ENCODE results near the gene TRAK2. TPM values are rescaled to one million over a fixed set of nuclear protein-coding genes. Genes with fewer than 3 reads are reported as not detected.
"Not testable (repeated sequence)": the region's sequence is repeated elsewhere in the genome, so short reads cannot be mapped to it uniquely, and the experiment has no call there.

The TRAK2 gene
- polyA plus RNA-seq, 2 donors: 5.2 to 9.3 TPM

DNA sequence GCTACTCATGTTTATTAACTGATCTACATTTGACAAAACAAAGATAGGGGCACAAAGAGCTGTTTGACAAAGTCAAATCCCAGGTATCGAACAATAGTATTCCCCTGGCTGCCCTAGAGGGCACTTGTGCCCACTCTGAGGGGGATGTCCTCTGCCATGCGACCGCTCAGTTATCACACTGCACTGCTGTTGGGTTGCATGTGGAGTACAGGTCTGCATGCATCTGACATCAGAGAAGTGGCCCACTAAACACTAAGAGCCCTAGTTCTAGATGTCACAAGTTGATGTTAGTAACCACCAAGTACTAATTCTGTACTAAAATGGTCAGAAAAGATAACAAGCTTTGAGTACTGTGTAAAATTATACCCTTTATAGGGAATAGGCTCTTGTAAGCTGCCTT is 74.0 kb downstream of the TRAK2 start:
- 96 to 98% methylated on average over 3 of the region's 3 CpGs for WGBS, 2 donors
- Histone ChIP-seq H3K36me3 (ENCODE audit: control insufficient read depth in 2 of 2, insufficient read depth in 2 of 2, low read length in 1 of 2) (peaks cover 8% of the 10 kb centered on the region in 2 donors), H3K27me3 (ENCODE audit: control insufficient read depth in 1 of 2, insufficient read depth in 2 of 2, low read length in 2 of 2) (no peaks in the 10 kb centered on the region), H3K9me3 (ENCODE audit: control insufficient read depth in 2 of 2, insufficient read depth in 1 of 2, low read depth in 1 of 2, low read length in 1 of 2) (no peaks in the 10 kb centered on the region), H3K4me3 (ENCODE audit: low read depth in 1 of 2, low read length in 2 of 2) (no peak overlapping the region), H3K27ac (ENCODE audit: low read depth in 2 of 2, low read length in 1 of 2) (no peak overlapping the region), H3K4me1 (ENCODE audit: control insufficient read depth in 2 of 2, insufficient read depth in 2 of 2, low read length in 1 of 2) (no peaks in the 10 kb centered on the region)

DNA sequence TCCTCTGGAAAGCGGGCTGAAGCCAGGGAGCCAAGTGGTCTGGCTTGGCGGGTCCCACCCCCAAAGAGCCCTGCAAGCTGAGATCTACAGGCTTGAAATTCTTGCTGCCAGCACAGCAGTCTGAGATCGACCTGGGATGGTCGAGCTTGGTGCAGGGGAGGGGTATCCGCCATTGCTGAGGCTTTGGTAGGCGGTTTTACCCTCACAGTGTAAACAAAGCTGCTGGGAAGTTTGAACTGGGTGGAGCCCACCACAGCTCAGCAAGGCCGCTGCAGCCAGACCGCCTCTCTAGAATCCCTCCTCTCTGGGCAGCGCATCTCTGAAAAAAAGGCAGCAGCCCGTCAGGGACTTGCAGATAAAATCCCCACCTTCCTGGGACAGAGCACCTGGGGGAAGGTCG is 81.5 kb downstream of the TRAK2 start:
- H3K36me3 ChIP-seq (ENCODE audit: control insufficient read depth in 2 of 2, insufficient read depth in 2 of 2, low read length in 1 of 2): peaks cover 0 to 5% of the 10 kb centered on the region in 2 donors
- no peaks in the 10 kb centered on the region for H3K27me3 ChIP-seq (ENCODE audit: control insufficient read depth in 1 of 2, insufficient read depth in 2 of 2, low read length in 2 of 2)
- 88 to 91% methylated on average over 11 of the region's 11 CpGs for WGBS, 2 donors
- H3K27ac ChIP-seq (ENCODE audit: low read depth in 2 of 2, low read length in 1 of 2): no peak overlapping the region
- H3K4me3 ChIP-seq (ENCODE audit: low read depth in 1 of 2, low read length in 2 of 2): no peak overlapping the region
- no peaks in the 10 kb centered on the region for H3K9me3 ChIP-seq (ENCODE audit: control insufficient read depth in 2 of 2, insufficient read depth in 1 of 2, low read depth in 1 of 2, low read length in 1 of 2)
- H3K4me1 ChIP-seq (ENCODE audit: control insufficient read depth in 2 of 2, insufficient read depth in 2 of 2, low read length in 1 of 2): no peaks in the 10 kb centered on the region

DNA sequence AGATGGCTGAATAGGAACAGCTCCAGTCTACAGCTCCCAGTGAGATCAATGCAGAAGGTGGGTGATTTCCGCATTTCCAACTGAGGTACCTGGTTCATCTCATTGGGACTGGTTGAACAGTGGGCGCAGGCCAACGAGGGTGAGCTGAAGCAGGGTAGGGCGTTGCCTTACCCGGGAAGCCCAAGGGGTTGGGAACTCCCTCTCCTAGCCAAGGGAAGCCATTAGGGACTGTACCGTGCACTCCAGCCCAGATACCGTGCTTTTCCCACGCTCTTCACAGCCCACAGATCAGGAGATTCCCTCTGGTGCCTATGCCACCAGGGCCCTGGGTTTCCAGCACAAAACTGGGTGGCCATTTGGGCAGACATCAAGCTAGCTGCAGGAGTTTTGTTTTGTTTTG is 81.9 kb downstream of the TRAK2 start:
- WGBS, 2 donors: 92 to 94% methylated on average over 8 of the region's 8 CpGs
- H3K27ac ChIP-seq (ENCODE audit: low read depth in 2 of 2, low read length in 1 of 2); H3K27me3 ChIP-seq (ENCODE audit: control insufficient read depth in 1 of 2, insufficient read depth in 2 of 2, low read length in 2 of 2); H3K4me1 ChIP-seq (ENCODE audit: control insufficient read depth in 2 of 2, insufficient read depth in 2 of 2, low read length in 1 of 2); H3K4me3 ChIP-seq (ENCODE audit: low read depth in 1 of 2, low read length in 2 of 2); H3K36me3 ChIP-seq (ENCODE audit: control insufficient read depth in 2 of 2, insufficient read depth in 2 of 2, low read length in 1 of 2); H3K9me3 ChIP-seq (ENCODE audit: control insufficient read depth in 2 of 2, insufficient read depth in 1 of 2, low read depth in 1 of 2, low read length in 1 of 2): not testable (repeated sequence)

DNA sequence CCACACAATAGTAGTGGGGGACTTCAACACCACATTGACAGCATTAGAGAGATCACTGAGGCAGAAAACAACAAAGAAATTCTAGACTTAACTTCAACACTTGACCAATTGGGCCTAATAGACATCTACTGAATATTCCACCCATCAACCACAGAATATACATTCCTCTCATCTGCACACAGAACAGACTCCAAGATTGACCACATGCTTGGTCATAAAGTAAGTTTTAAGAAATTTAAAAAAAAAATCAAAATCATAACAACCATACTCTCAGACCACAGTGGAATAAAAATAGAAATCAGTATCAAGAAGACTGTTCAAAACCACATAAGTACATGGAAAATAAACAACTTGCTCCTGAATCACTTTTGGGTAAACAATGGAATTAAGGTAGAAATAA is 85.1 kb downstream of the TRAK2 start:
- Histone ChIP-seq H3K4me3 (ENCODE audit: low read depth in 1 of 2, low read length in 2 of 2) (no peak overlapping the region), H3K27me3 (ENCODE audit: control insufficient read depth in 1 of 2, insufficient read depth in 2 of 2, low read length in 2 of 2) (no peaks in the 10 kb centered on the region), H3K9me3 (ENCODE audit: control insufficient read depth in 2 of 2, insufficient read depth in 1 of 2, low read depth in 1 of 2, low read length in 1 of 2) (peaks cover 0 to 3% of the 10 kb centered on the region in 2 donors), H3K27ac (ENCODE audit: low read depth in 2 of 2, low read length in 1 of 2) (no peak overlapping the region), H3K4me1 (ENCODE audit: control insufficient read depth in 2 of 2, insufficient read depth in 2 of 2, low read length in 1 of 2) (peaks cover 0 to 3% of the 10 kb centered on the region in 2 donors), H3K36me3 (ENCODE audit: control insufficient read depth in 2 of 2, insufficient read depth in 2 of 2, low read length in 1 of 2) (peaks cover 4 to 7% of the 10 kb centered on the region in 2 donors)

DNA sequence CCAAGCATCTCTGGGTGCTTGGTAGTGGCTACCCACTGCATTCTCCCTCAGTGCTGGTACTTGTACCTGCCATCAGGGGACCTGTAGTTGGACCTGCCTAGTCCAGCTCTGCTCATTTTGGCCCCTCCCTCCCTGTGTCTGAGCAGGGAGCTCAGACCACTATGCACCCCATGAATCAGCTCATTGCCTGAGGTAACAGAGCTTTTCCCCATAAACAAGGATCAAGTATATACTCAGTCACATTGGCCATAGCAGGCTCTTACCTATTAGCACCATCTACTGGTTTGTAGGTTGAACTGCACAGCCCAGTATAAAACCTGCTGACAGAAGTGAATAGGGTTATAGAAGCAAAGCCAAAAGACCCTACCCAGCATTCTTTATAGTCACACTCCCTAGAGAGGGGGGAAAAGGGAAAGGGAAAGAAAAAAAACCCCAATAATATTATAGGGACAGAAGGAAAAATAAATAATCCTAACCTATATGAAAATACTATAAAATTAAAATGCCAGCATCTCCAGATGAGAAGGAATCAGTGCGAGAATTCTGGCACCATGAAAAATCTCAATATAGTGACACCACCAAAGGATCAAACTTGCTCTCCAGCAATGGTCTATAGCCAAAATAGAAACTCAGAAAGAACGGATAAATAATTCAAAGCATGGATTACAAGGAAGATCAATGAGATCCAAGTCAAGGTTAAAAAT is 87.2 kb downstream of the TRAK2 start:
- H3K4me3 ChIP-seq (ENCODE audit: low read depth in 1 of 2, low read length in 2 of 2): no peak overlapping the region
- 80 to 86% methylated on average over 2 of the region's 2 CpGs for WGBS, 2 donors
- H3K27ac ChIP-seq (ENCODE audit: low read depth in 2 of 2, low read length in 1 of 2): peak overlapping the region; percentile 30 to 75
- peaks cover 0 to 3% of the 10 kb centered on the region in 2 donors for H3K9me3 ChIP-seq (ENCODE audit: control insufficient read depth in 2 of 2, insufficient read depth in 1 of 2, low read depth in 1 of 2, low read length in 1 of 2)
- H3K36me3 ChIP-seq (ENCODE audit: control insufficient read depth in 2 of 2, insufficient read depth in 2 of 2, low read length in 1 of 2): peaks cover 2 to 4% of the 10 kb centered on the region in 2 donors
- H3K4me1 ChIP-seq (ENCODE audit: control insufficient read depth in 2 of 2, insufficient read depth in 2 of 2, low read length in 1 of 2): peaks cover 0 to 3% of the 10 kb centered on the region in 2 donors
- no peaks in the 10 kb centered on the region for H3K27me3 ChIP-seq (ENCODE audit: control insufficient read depth in 1 of 2, insufficient read depth in 2 of 2, low read length in 2 of 2)

DNA sequence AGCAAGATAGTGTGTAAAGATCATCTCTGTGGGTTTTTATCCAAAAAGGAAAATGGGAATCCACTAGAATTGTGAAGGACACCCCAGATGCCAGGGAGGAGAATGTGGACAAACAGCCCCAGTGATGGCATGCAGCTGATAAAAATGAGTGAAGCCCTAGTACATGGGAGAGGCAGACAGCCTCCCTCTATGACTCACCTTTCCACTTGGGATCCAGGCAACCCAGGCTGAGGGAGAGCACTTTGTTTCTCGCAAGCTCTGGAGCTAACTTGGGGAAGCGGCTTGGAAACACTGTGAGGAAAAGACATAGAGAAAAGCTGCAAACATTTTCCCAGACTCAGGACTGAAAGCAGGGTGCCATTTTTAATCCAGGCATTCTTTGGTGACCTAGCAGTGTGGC is 88.9 kb downstream of the TRAK2 start:
- Histone ChIP-seq H3K27ac (ENCODE audit: low read depth in 2 of 2, low read length in 1 of 2) (peak overlapping the region; percentile 42 to 75), H3K27me3 (ENCODE audit: control insufficient read depth in 1 of 2, insufficient read depth in 2 of 2, low read length in 2 of 2) (no peaks in the 10 kb centered on the region), H3K9me3 (ENCODE audit: control insufficient read depth in 2 of 2, insufficient read depth in 1 of 2, low read depth in 1 of 2, low read length in 1 of 2) (peaks cover 0 to 3% of the 10 kb centered on the region in 2 donors), H3K36me3 (ENCODE audit: control insufficient read depth in 2 of 2, insufficient read depth in 2 of 2, low read length in 1 of 2) (peaks cover 2 to 4% of the 10 kb centered on the region in 2 donors), H3K4me1 (ENCODE audit: control insufficient read depth in 2 of 2, insufficient read depth in 2 of 2, low read length in 1 of 2) (peaks cover 0 to 3% of the 10 kb centered on the region in 2 donors), H3K4me3 (ENCODE audit: low read depth in 1 of 2, low read length in 2 of 2) (no peak overlapping the region)
- WGBS, 2 donors: 95 to 96% methylated on average over 2 of the region's 2 CpGs

DNA sequence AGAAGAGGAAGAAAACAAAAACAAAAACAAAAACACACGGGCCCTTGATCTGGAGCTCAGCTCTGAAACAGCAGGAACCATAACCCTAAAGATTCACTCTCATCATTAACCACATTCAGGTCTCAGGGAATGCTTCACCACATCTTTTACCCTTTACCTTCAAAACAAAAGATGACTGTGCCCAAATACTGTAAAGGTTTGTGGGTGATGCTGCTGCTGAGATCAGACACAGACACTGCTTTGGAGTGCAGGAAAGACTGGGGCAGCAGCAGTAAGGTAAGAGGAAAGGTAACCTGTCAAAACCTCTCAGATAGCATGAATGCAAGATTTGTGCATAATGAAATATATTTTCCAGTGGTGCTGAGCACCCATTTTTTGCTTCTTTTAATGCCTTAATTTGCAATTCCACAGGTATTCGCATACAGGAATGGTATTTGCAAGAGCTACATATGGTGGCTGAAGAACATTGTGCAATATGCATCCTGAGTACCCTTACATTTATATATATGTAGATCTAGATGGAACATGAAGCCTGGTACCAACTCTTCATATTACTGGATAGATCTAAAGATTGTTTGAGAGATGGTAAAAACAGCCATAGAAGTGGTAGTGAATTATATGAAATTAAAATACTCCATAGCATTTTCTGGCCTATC is 90.1 kb downstream of the TRAK2 start:
- WGBS, 2 donors: 87 to 88% methylated on average over 2 of the region's 2 CpGs
- Histone ChIP-seq H3K4me1 (ENCODE audit: control insufficient read depth in 2 of 2, insufficient read depth in 2 of 2, low read length in 1 of 2) (peaks cover 0 to 3% of the 10 kb centered on the region in 2 donors), H3K27me3 (ENCODE audit: control insufficient read depth in 1 of 2, insufficient read depth in 2 of 2, low read length in 2 of 2) (no peaks in the 10 kb centered on the region), H3K9me3 (ENCODE audit: control insufficient read depth in 2 of 2, insufficient read depth in 1 of 2, low read depth in 1 of 2, low read length in 1 of 2) (peaks cover 0 to 3% of the 10 kb centered on the region in 2 donors), H3K27ac (ENCODE audit: low read depth in 2 of 2, low read length in 1 of 2) (no peak overlapping the region), H3K36me3 (ENCODE audit: control insufficient read depth in 2 of 2, insufficient read depth in 2 of 2, low read length in 1 of 2) (peaks cover 2 to 4% of the 10 kb centered on the region in 2 donors), H3K4me3 (ENCODE audit: low read depth in 1 of 2, low read length in 2 of 2) (no peak overlapping the region)

DNA sequence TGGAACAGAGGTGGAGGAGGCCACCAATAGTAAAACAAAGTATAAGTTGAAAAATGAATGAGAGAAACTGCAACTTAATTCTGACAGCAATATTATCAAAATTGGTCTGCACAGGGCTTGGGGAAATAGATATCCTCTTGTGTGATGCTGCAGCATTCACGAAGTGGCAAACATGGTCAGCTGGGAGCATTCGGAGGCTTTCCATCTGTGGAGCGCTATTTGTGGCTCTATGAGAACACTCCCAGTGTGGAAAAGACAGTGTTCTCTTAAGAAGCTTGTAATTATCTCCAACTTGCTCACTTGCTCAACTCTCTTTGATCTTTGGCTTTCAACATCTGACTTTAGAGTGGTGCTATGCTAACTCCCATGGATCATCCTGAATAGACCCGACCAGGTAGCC is 91.0 kb downstream of the TRAK2 start:
- Histone ChIP-seq H3K36me3 (ENCODE audit: control insufficient read depth in 2 of 2, insufficient read depth in 2 of 2, low read length in 1 of 2) (peaks cover 2 to 4% of the 10 kb centered on the region in 2 donors), H3K27me3 (ENCODE audit: control insufficient read depth in 1 of 2, insufficient read depth in 2 of 2, low read length in 2 of 2) (no peaks in the 10 kb centered on the region), H3K27ac (ENCODE audit: low read depth in 2 of 2, low read length in 1 of 2) (no peak overlapping the region), H3K4me3 (ENCODE audit: low read depth in 1 of 2, low read length in 2 of 2) (no peak overlapping the region), H3K9me3 (ENCODE audit: control insufficient read depth in 2 of 2, insufficient read depth in 1 of 2, low read depth in 1 of 2, low read length in 1 of 2) (peaks cover 0 to 3% of the 10 kb centered on the region in 2 donors), H3K4me1 (ENCODE audit: control insufficient read depth in 2 of 2, insufficient read depth in 2 of 2, low read length in 1 of 2) (peaks cover 0 to 3% of the 10 kb centered on the region in 2 donors)
- 93 to 95% methylated on average over 4 of the region's 4 CpGs for WGBS, 2 donors

DNA sequence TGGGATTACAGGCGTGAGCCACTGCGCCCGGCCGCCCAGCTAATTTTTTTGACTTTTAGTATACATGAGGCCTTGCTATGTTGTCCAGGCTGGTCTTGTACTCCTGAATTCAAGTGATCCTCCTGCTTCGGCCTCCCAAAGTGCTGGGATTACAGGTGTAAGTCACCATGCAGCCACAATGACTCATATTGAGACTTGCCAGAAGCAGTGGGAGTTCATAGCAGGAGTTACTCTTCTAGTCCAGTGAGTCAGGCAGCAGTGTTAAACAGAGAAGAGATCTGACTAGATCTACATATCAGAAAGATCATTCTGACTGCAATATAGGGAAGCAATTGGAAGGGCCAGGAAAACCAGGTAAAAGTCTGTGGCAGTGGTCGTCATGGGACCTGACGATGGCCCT is 92.6 kb downstream of the TRAK2 start:
- H3K9me3 ChIP-seq (ENCODE audit: control insufficient read depth in 2 of 2, insufficient read depth in 1 of 2, low read depth in 1 of 2, low read length in 1 of 2): peaks cover 0 to 3% of the 10 kb centered on the region in 2 donors
- H3K4me3 ChIP-seq (ENCODE audit: low read depth in 1 of 2, low read length in 2 of 2): no peak overlapping the region
- 81 to 90% methylated on average over 7 of the region's 7 CpGs for WGBS, 2 donors
- peaks cover 2 to 4% of the 10 kb centered on the region in 2 donors for H3K36me3 ChIP-seq (ENCODE audit: control insufficient read depth in 2 of 2, insufficient read depth in 2 of 2, low read length in 1 of 2)
- peak overlapping the region in 1 of 2 donors; percentile 0 for H3K27ac ChIP-seq (ENCODE audit: low read depth in 2 of 2, low read length in 1 of 2)
- H3K4me1 ChIP-seq (ENCODE audit: control insufficient read depth in 2 of 2, insufficient read depth in 2 of 2, low read length in 1 of 2): peaks cover 0 to under 1% of the 10 kb centered on the region in 2 donors
- no peaks in the 10 kb centered on the region for H3K27me3 ChIP-seq (ENCODE audit: control insufficient read depth in 1 of 2, insufficient read depth in 2 of 2, low read length in 2 of 2)

DNA sequence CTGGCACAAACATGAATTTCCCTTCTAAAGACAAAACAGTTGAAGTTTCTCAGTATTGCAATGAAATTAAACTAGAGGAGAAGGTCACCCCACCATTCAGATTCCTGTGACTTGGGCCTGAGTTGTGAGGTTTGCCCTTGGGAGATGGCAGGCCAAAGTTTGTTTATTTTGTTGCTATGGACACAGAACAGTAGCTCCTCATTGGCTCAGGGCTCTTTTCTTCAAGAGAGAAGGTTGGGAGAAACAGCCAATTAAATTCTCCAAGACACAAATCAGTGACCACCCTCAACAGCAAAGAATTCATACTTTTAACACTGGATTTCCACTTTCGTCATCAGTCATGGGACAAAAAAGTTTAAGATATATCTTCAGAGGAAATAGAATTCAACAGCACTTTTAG is 94.0 kb downstream of the TRAK2 start, which contains the start of gene FLACC1:
FLACC1 (minus strand) TSS at position 125 of the 400 bp plus-strand sequence. CDS start 5,941 bp downstream, outside the sequence.
- Histone ChIP-seq H3K9me3 (ENCODE audit: control insufficient read depth in 2 of 2, insufficient read depth in 1 of 2, low read depth in 1 of 2, low read length in 1 of 2) (no peaks in the 10 kb centered on the region), H3K4me3 (ENCODE audit: low read depth in 1 of 2, low read length in 2 of 2) (no peak within 1 kb of the TSS), H3K27me3 (ENCODE audit: control insufficient read depth in 1 of 2, insufficient read depth in 2 of 2, low read length in 2 of 2) (no peaks in the 10 kb centered on the region), H3K4me1 (ENCODE audit: control insufficient read depth in 2 of 2, insufficient read depth in 2 of 2, low read length in 1 of 2) (no peaks in the 10 kb centered on the region), H3K36me3 (ENCODE audit: control insufficient read depth in 2 of 2, insufficient read depth in 2 of 2, low read length in 1 of 2) (no peaks in the 10 kb centered on the region), H3K27ac (ENCODE audit: low read depth in 2 of 2, low read length in 1 of 2) (no peak within 1 kb of the TSS)
- WGBS, 2 donors: 22 to 43% methylated on average over 1 of the region's 1 CpG

Measured in esophagus (tissue), 2 donors.